HCT116 (cell line): ENCODE measurements around the gene NGEF.

Experiments used
- CEBPB ChIP-seq: IDR thresholded peaks from 2 replicates; pipeline ENCODE4 v1.6.1; 2012; ENCODE audit warnings: low read depth
- CTCF ChIP-seq, 3 experiments: fragments of 200-600 bp in 1 of 3; sonication (generic) in 1 of 3; IDR thresholded peaks in 2 of 3; conservative IDR thresholded peaks in 1 of 3; 2 replicates each; pipeline ENCODE4 v1.5.1; 2012 to 2017; ENCODE audit warnings: low read depth in 2 of 3, low read length in 2 of 3, antibody characterized with exemption in 1 of 3, borderline replicate concordance in 1 of 3, control low read depth in 1 of 3, mild to moderate bottlenecking in 1 of 3, mixed read lengths in 1 of 3, mixed run types in 1 of 3, moderate library complexity in 1 of 3; ENCODE audit not compliant: insufficient read depth in 1 of 3
- EZH2 ChIP-seq: fragments of 200-600 bp; sonication (generic); IDR thresholded peaks from 2 replicates; pipeline ENCODE4 v1.6.1; 2017; ENCODE audit warnings: antibody characterized with exemption, mixed run types
- EZH2phosphoT487 ChIP-seq: fragments of 200-600 bp; IDR thresholded peaks from 2 replicates; pipeline ENCODE4 v1.6.1; 2018; ENCODE audit warnings: antibody characterized with exemption, borderline replicate concordance
- JUND ChIP-seq: IDR thresholded peaks from 2 replicates; pipeline ENCODE4 v1.6.1; 2012
- MAX ChIP-seq: IDR thresholded peaks from 2 replicates; pipeline ENCODE4 v1.6.1; 2012
- POLR2A ChIP-seq: IDR thresholded peaks from 2 replicates; pipeline ENCODE4 v1.7.0; 2011; ENCODE audit warnings: borderline replicate concordance; ENCODE audit not compliant: insufficient read depth, insufficient read length; ENCODE audit errors: extremely low read depth
- POLR2AphosphoS5 ChIP-seq: IDR thresholded peaks from 2 replicates; pipeline ENCODE4 v1.6.1; 2011; ENCODE audit warnings: mild to moderate bottlenecking, low read depth, low read length, moderate library complexity
- RAD21 ChIP-seq: IDR thresholded peaks from 2 replicates; pipeline ENCODE4 v1.6.1; 2012; ENCODE audit warnings: low read depth, mild to moderate bottlenecking
- REST ChIP-seq: IDR thresholded peaks from 2 replicates; pipeline ENCODE4 v1.6.1; 2012; ENCODE audit warnings: low read depth
- SIN3A ChIP-seq: IDR thresholded peaks from 2 replicates; pipeline ENCODE4 v1.6.1; 2012; ENCODE audit warnings: low read depth
- YY1 ChIP-seq: IDR thresholded peaks from 2 replicates; pipeline ENCODE4 v1.6.1; 2011; ENCODE audit warnings: low read length, low read depth, moderate library complexity, mild to moderate bottlenecking; ENCODE audit not compliant: insufficient replicate concordance; ENCODE audit errors: extremely low read depth
- ZFX ChIP-seq: fragments of 450-650 bp; IDR thresholded peaks from 2 replicates; pipeline ENCODE4 v1.6.1; 2017
- ZNF274 ChIP-seq: fragments of 200-500 bp; sonication (Bioruptor generic); IDR thresholded peaks from 2 replicates; pipeline ENCODE4 v1.6.1; 2014; ENCODE audit warnings: mild to moderate bottlenecking, low read depth, low read length, inconsistent platforms

GRCh38 chr2:232931636-232932035 is 81.4 kb downstream of the NGEF start:
- no peak for TF ChIP-seq REST
- no peak for TF ChIP-seq CTCF (IDR thresholded peaks at IDR 0.05 in 2 of 3, conservative IDR thresholded peaks at IDR 0.05 in 1 of 3; ENCODE audit: borderline replicate concordance in 1 of 3, insufficient read depth in 1 of 3, low read depth in 2 of 3, low read length in 2 of 3)
- no peak for TF ChIP-seq MAX
- TF ChIP-seq POLR2AphosphoS5, result no peak
- TF ChIP-seq EZH2phosphoT487, result no peak
- no peak for TF ChIP-seq EZH2
- TF ChIP-seq CEBPB, result no peak
- TF ChIP-seq RAD21, result no peak
- no peak for TF ChIP-seq POLR2A
- no peak for TF ChIP-seq SIN3A
- TF ChIP-seq YY1, result no peak
- TF ChIP-seq JUND, result no peak
- no peak for TF ChIP-seq ZFX
- TF ChIP-seq ZNF274, result no peak
